Tibial nerve (tissue), 4 donors: Measurements from ENCODE around the gene ZBED4. TPM values are rescaled to one million over a fixed set of nuclear protein-coding genes. Genes with fewer than 3 reads are reported as not detected.

Experiments
- DNase-seq, 2 donors: peaks; one replicate each; pipeline ENCODE4 v3.0.0-alpha.2; 2019; ENCODE audit warnings: low spot score in 2 of 2
- H3K27ac ChIP-seq, 4 donors: fragments of 200-600 bp; sonication (generic) in 3 of 4; one replicate each; pipeline ENCODE4 v1.5.1; 2017 to 2019; ENCODE audit warnings: mild to moderate bottlenecking in 1 of 4
- H3K27me3 ChIP-seq, 2 donors: fragments of 200-600 bp; sonication (generic) in 1 of 2; one replicate each; pipeline versions ENCODE4 v1.5.1 to v1.6.0; 2017 to 2019
- H3K36me3 ChIP-seq, 3 donors: fragments of 200-600 bp; sonication (generic); one replicate each; pipeline ENCODE4 v1.5.1; 2018 to 2019
- H3K4me1 ChIP-seq, 4 donors: fragments of 200-600 bp; sonication (generic) in 3 of 4; one replicate each; pipeline ENCODE4 v1.5.1; 2017 to 2019
- H3K4me3 ChIP-seq, 4 donors: fragments of 200-600 bp; sonication (generic) in 3 of 4; one replicate each; pipeline ENCODE4 v1.5.1; 2017 to 2019; ENCODE audit warnings: mild to moderate bottlenecking in 1 of 4, moderate library complexity in 1 of 4
- H3K9me3 ChIP-seq, 4 donors: fragments of 200-600 bp; sonication (generic) in 3 of 4; one replicate each; pipeline ENCODE4 v1.5.1; 2017 to 2019
- CTCF ChIP-seq, 5 experiments: fragments of 200-600 bp in 3 of 5; fragments of 450-650 bp in 2 of 5; sonication (generic) in 3 of 5; IDR thresholded peaks; one replicate each; pipeline ENCODE4 v1.5.1; 2016 to 2019; ENCODE audit warnings: antibody characterized with exemption in 5 of 5, mild to moderate bottlenecking in 3 of 5, moderate library complexity in 2 of 5
- EP300 ChIP-seq, 2 donors: sonication (generic); formaldehyde crosslinking; IDR thresholded peaks; one replicate each; pipeline ENCODE4 v1.6.1; 2017; ENCODE audit warnings: antibody characterized with exemption in 2 of 2, mild to moderate bottlenecking in 1 of 2
- POLR2A ChIP-seq, 2 donors: fragments of 450-650 bp; IDR thresholded peaks; one replicate each; pipeline ENCODE4 v1.6.1; 2017; ENCODE audit warnings: antibody characterized with exemption in 2 of 2, mild to moderate bottlenecking in 2 of 2, moderate library complexity in 2 of 2
- whole genome bisulfite sequencing, 2 donors: methylation state at CpG; one replicate each; pipeline ENCODE4 v1.1.5; 2018; 5-methylcytosine and 5-hydroxymethylcytosine counted together
- total RNA-seq, 4 donors: library from RNA; depleted of rRNA; stranded (reverse); fragments of >200 nt; gene quantifications; one replicate each; pipeline ENCODE4 v1.1.0, GENCODE V29; 2016

The ZBED4 gene
- total RNA-seq, 4 donors from 2014 or later = 5.9 to 12.3 (median 7.3) TPM

- TF ChIP-seq CTCF (IDR thresholded peaks at IDR 0.05) = no peak
- TF ChIP-seq POLR2A (IDR thresholded peaks at IDR 0.05) = no peak
- TF ChIP-seq EP300 (IDR thresholded peaks at IDR 0.05) = no peak
- Histone ChIP-seq H3K36me3 (peaks cover 0 to 66% (median 0%) of the 10 kb centered on the region in 3 donors), H3K27me3 (no peaks in the 10 kb centered on the region), H3K9me3 (peaks cover 0 to 69% (median 2%) of the 10 kb centered on the region in 4 donors), H3K4me3 (no peak overlapping the region), H3K27ac (no peak overlapping the region), H3K4me1 (no peaks in the 10 kb centered on the region)
- 90 to 92% methylated on average over 14 of the region's 14 CpGs for WGBS, 2 donors
- DNase-seq = no peak
These were observed 16.4 kb downstream of the ZBED4 start for GRCh38 chr22:49869845-49870712.

- Histone ChIP-seq H3K27me3 (no peaks in the 10 kb centered on the region), H3K27ac (no peak overlapping the region), H3K9me3 (peaks cover 0 to 55% (median 2%) of the 10 kb centered on the region in 4 donors), H3K36me3 (peaks cover 0 to 52% (median 0%) of the 10 kb centered on the region in 3 donors), H3K4me1 (no peaks in the 10 kb centered on the region), H3K4me3 (no peak overlapping the region)
- WGBS, 2 donors = 97 to 98% methylated on average over 4 of the region's 4 CpGs
- DNase-seq = no peak
- TF ChIP-seq CTCF (IDR thresholded peaks at IDR 0.05) = no peak
- no peak for TF ChIP-seq EP300 (IDR thresholded peaks at IDR 0.05)
- TF ChIP-seq POLR2A (IDR thresholded peaks at IDR 0.05) = no peak
These were observed 17.8 kb downstream of the ZBED4 start for GRCh38 chr22:49871482-49871881.

GRCh38 chr22:49872347-49872746, 18.7 kb downstream of the ZBED4 start:
- Histone ChIP-seq H3K36me3 (peaks cover 0 to 43% (median 0%) of the 10 kb centered on the region in 3 donors), H3K4me1 (no peaks in the 10 kb centered on the region), H3K4me3 (no peak overlapping the region), H3K27ac (no peak overlapping the region), H3K27me3 (no peaks in the 10 kb centered on the region), H3K9me3 (peaks cover 0 to 46% (median 2%) of the 10 kb centered on the region in 4 donors)
- WGBS, 2 donors = 94 to 96% methylated on average over 7 of the region's 7 CpGs
- DNase-seq = no peak
- TF ChIP-seq POLR2A (IDR thresholded peaks at IDR 0.05) (no peak), EP300 (IDR thresholded peaks at IDR 0.05) (no peak), CTCF (IDR thresholded peaks at IDR 0.05) (no peak)

- Histone ChIP-seq H3K9me3 (peaks cover 0 to 36% (median 2%) of the 10 kb centered on the region in 4 donors), H3K4me1 (no peaks in the 10 kb centered on the region), H3K27ac (no peak overlapping the region), H3K4me3 (no peak overlapping the region), H3K36me3 (peaks cover 0 to 40% (median 0%) of the 10 kb centered on the region in 3 donors), H3K27me3 (no peaks in the 10 kb centered on the region)
- no peak for TF ChIP-seq CTCF (IDR thresholded peaks at IDR 0.05)
- no peak for TF ChIP-seq POLR2A (IDR thresholded peaks at IDR 0.05)
- no peak for TF ChIP-seq EP300 (IDR thresholded peaks at IDR 0.05)
- DNase-seq = no peak
- WGBS, 2 donors = 92 to 95% methylated on average over 15 to 16 of the region's 16 CpGs
These were observed 19.7 kb downstream of the ZBED4 start for GRCh38 chr22:49873228-49873940.

- peaks cover 0 to 31% (median 5%) of the 10 kb centered on the region in 4 donors for H3K9me3 ChIP-seq
- no peak overlapping the region for H3K4me3 ChIP-seq
- no peaks in the 10 kb centered on the region for H3K4me1 ChIP-seq
- no peak for DNase-seq
- H3K36me3 ChIP-seq = peaks cover 0 to 48% (median 0%) of the 10 kb centered on the region in 3 donors
- no peak overlapping the region for H3K27ac ChIP-seq
- H3K27me3 ChIP-seq = no peaks in the 10 kb centered on the region
- TF ChIP-seq POLR2A (IDR thresholded peaks at IDR 0.05) (no peak), EP300 (IDR thresholded peaks at IDR 0.05) (no peak), CTCF (IDR thresholded peaks at IDR 0.05) (no peak)
- 95 to 97% methylated on average over 7 of the region's 7 CpGs for WGBS, 2 donors
These were observed 24.0 kb downstream of the ZBED4 start for GRCh38 chr22:49877642-49878041.
